BLaER1 treated with 17β-estradiol and CSF1 and Interleukin-3, amounts not matched to agents 10 nM and 100 nM (cell line): ENCODE results near the gene OR1F1.

ENCODE experiments used
- H3K27ac ChIP-seq, 11 experiments: shearing (Covaris generic); formaldehyde crosslinking; 2 replicates each; pipeline ENCODE4 v1.8.1; 2022
- H3K27me3 ChIP-seq, 11 experiments: shearing (Covaris generic); formaldehyde crosslinking; 2 replicates each; pipeline ENCODE4 v1.8.1; 2022
- H3K36me3 ChIP-seq, 11 experiments: shearing (Covaris generic); formaldehyde crosslinking; 2 replicates each; pipeline ENCODE4 v1.8.1; 2022
- H3K4me1 ChIP-seq, 10 experiments: shearing (Covaris generic); formaldehyde crosslinking; 2 replicates each; pipeline ENCODE4 v1.8.1; 2022
- H3K4me2 ChIP-seq, 11 experiments: shearing (Covaris generic); formaldehyde crosslinking; 2 replicates each; pipeline ENCODE4 v1.8.1; 2022
- H3K4me3 ChIP-seq, 10 experiments: shearing (Covaris generic); formaldehyde crosslinking; 2 replicates each; pipeline ENCODE4 v1.8.1; 2022
- H3K9ac ChIP-seq, 11 experiments: shearing (Covaris generic); formaldehyde crosslinking; 2 replicates each; pipeline ENCODE4 v1.8.1; 2022
- H3K9me3 ChIP-seq, 11 experiments: shearing (Covaris generic); formaldehyde crosslinking; replicated peaks in 1 of 11; 2 replicates each; pipeline ENCODE4 v1.8.1; 2022
- H4K20me1 ChIP-seq, 11 experiments: shearing (Covaris generic); formaldehyde crosslinking; 2 replicates each; pipeline ENCODE4 v1.8.1; 2022
- Cebpa-rat ChIP-seq, 11 experiments: shearing (Covaris generic); IDR thresholded peaks; 2 replicates each; pipeline ENCODE4 v1.8.1; 2022

OR1F1 gene

GRCh38 chr16:3252967-3253366, 65.0 kb downstream of the OR1F1 start:
- no peak overlapping the region for H3K27ac ChIP-seq
- H3K4me2 ChIP-seq: no peak overlapping the region
- no peak overlapping the region for H3K4me3 ChIP-seq
- peaks cover 0 to 24% (median 14%) of the 10 kb centered on the region in 10 experiments; a peak in 15 of 20 replicates for H3K4me1 ChIP-seq
- no peaks in the 10 kb centered on the region for H3K27me3 ChIP-seq
- 0 out of 22 replicates have a peak overlapping the region, but pooled peaks of 1 of the 11 experiments have one; percentile 29 for H3K9ac ChIP-seq
- H3K9me3 ChIP-seq: no peaks in the 10 kb centered on the region
- no peaks in the 10 kb centered on the region for H4K20me1 ChIP-seq
- H3K36me3 ChIP-seq: no peaks in the 10 kb centered on the region
- no peak for TF ChIP-seq Cebpa-rat (IDR thresholded peaks at IDR 0.05)

DNA sequence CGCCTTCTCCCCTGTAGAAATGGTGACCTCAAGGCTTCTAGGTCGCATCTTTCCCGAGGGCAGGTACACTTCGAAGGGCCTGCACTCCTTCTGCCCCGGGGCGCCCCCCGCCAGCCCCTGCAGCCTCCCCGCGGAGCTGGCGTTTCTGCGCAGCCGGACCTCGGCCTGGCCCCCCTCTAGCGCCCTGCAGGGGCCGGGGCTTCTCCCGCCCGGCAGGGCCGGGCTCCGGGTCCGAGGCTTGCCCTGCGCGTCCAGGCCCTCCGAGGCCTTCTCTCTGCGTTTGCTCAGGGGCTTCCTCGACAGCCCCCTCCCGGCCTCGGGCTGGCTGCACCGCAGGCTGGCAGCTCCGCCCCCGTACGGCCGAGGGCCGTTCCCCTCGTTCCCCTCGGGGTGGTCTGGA, 66.3 kb downstream of the OR1F1 start:
- Histone ChIP-seq H3K4me1 (peaks cover 0 to 37% (median 23%) of the 10 kb centered on the region in 10 experiments; a peak in 16 of 20 replicates), H3K4me2 (no peak overlapping the region), H3K9me3 (no peaks in the 10 kb centered on the region), H3K27me3 (no peaks in the 10 kb centered on the region), H3K27ac (no peak overlapping the region), H3K9ac (no peak overlapping the region), H4K20me1 (no peaks in the 10 kb centered on the region), H3K36me3 (no peaks in the 10 kb centered on the region), H3K4me3 (no peak overlapping the region)
- no peak for TF ChIP-seq Cebpa-rat (IDR thresholded peaks at IDR 0.05)
